PC-9 (cell line): Measurements from ENCODE around the gene PGAP3. TPM values are rescaled to one million over a fixed set of nuclear protein-coding genes. Genes with fewer than 3 reads are reported as not detected.
A peak's percentile ranks its signal among the peaks of the same experiment; 100 is the strongest.

Experiments used
- BruUV-seq: library from RNA; stranded (reverse); fragments of 400-500 nt; replicated peaks from 2 replicates; lab custom pipeline; 2021; lab: Mats Ljungman, UMichigan
- CTCF ChIA-PET: fragments of 300-600 bp; sonication (Branson Sonifier 250); formaldehyde crosslinking; loops from one replicate; lab custom pipeline; 2022; ENCODE audit warnings: antibody characterized with exemption; lab: Charles Lee
- POLR2A ChIA-PET: fragments of 300-600 bp; sonication (Branson Sonifier 250); formaldehyde crosslinking; loops from one replicate; lab custom pipeline; 2022; ENCODE audit warnings: antibody characterized with exemption; ENCODE audit not compliant: unreplicated experiment; lab: Charles Lee
- DNase-seq, 2 experiments: peaks; one replicate each; pipeline versions ENCODE4 v3.0.0 to v3.0.0-alpha.2; 2015 to 2022; ENCODE audit warnings: mixed read lengths in 1 of 2
- H2AFZ ChIP-seq: fragments of 200-600 bp; sonication (generic); 2 replicates; pipeline ENCODE4 v1.8.1; 2017; ENCODE audit warnings: antibody characterized with exemption
- H3F3A ChIP-seq: fragments of 200-600 bp; sonication (generic); 2 replicates; pipeline ENCODE4 v1.8.1; 2017; ENCODE audit warnings: antibody characterized with exemption, mild to moderate bottlenecking, low read depth; ENCODE audit not compliant: insufficient read depth
- H3K27ac ChIP-seq: fragments of 200-600 bp; sonication (generic); 2 replicates; pipeline ENCODE4 v1.6.1; 2016; ENCODE audit warnings: mixed run types
- H3K27me3 ChIP-seq: fragments of 200-600 bp; sonication (generic); 2 replicates; pipeline ENCODE4 v1.6.1; 2016; ENCODE audit warnings: low read depth, mixed run types; ENCODE audit not compliant: insufficient read depth
- H3K36me3 ChIP-seq: fragments of 200-600 bp; sonication (generic); 2 replicates; pipeline ENCODE4 v1.6.1; 2016; ENCODE audit warnings: low read depth, mixed run types
- H3K4me1 ChIP-seq: fragments of 200-600 bp; sonication (generic); replicated peaks from 2 replicates; pipeline ENCODE4 v1.6.1; 2016; ENCODE audit warnings: mixed run types; ENCODE audit not compliant: insufficient read depth
- H3K4me2 ChIP-seq: fragments of 200-600 bp; sonication (generic); 2 replicates; pipeline ENCODE4 v1.6.1; 2017; ENCODE audit warnings: mixed run types
- H3K4me3 ChIP-seq: fragments of 200-600 bp; sonication (generic); 2 replicates; pipeline ENCODE4 v1.6.1; 2016; ENCODE audit warnings: mixed run types
- H3K79me2 ChIP-seq: fragments of 200-600 bp; sonication (generic); 2 replicates; pipeline ENCODE4 v1.6.1; 2017; ENCODE audit warnings: low read depth, mixed run types
- H3K9me2 ChIP-seq: fragments of 200-600 bp; sonication (generic); 2 replicates; pipeline ENCODE4 v1.8.1; 2017; ENCODE audit warnings: mild to moderate bottlenecking; ENCODE audit not compliant: insufficient read depth
- H3K9me3 ChIP-seq: fragments of 200-600 bp; sonication (generic); 2 replicates; pipeline ENCODE4 v1.8.1; 2016; ENCODE audit warnings: low read depth; ENCODE audit not compliant: insufficient read depth
- H4K20me1 ChIP-seq: fragments of 200-600 bp; sonication (generic); 2 replicates; pipeline ENCODE4 v1.8.1; 2017; ENCODE audit not compliant: insufficient read depth
- EZH2 ChIP-seq: fragments of 200-600 bp; sonication (generic); IDR thresholded peaks from 2 replicates; pipeline ENCODE4 v1.8.0; 2017; ENCODE audit warnings: antibody characterized with exemption, low read depth
- intact Hi-C: fragments of 100-400 bp; cut with micrococcal nuclease; formaldehyde crosslinking; loops from one replicate; pipeline ENCODE4 v1.10.0; 2022; ENCODE audit not compliant: unreplicated experiment
- total RNA-seq: library from RNA; stranded (reverse); gene quantifications from 2 replicates; pipeline ENCODE4 v1.2.3, GENCODE V29; 2021
- TF ChIP-seq, protein P1 (sequence below): fragments of 200-600 bp; sonication (generic); conservative IDR thresholded peaks from 2 replicates; pipeline ENCODE4 v1.6.1; 2017; ENCODE audit warnings: mixed run types, antibody characterized with exemption, mild to moderate bottlenecking, moderate library complexity

The PGAP3 gene
- total RNA-seq, 1 experiment from 2014 or later = 15.0 TPM

DNA sequence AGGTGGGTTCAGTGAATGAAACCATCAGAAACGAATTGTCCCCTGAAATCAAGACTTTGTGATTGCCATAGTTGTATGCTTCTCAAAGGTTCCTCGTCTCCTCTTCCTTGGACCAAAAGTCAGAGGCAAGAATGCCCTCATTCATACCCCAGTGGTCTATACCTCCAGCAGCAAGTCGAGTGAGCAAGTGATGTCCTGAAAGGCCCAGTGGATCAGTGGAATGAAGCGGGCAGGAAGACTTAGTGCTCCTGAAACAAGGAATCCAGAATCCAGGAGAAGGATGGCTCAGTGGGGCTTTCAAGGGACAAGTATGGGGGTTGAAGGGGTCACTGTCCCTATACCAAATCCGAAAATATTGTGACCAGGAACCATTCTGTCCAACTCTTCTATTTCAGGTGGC is 6.7 kb upstream of the PGAP3 start:
- no peak for DNase-seq
- CTCF ChIA-PET = no interaction called here
- Histone ChIP-seq H2AFZ (no peak overlapping the region), H3K4me2 (no peak overlapping the region), H3K27me3 (no peaks in the 10 kb centered on the region), H3K36me3 (no peaks in the 10 kb centered on the region), H3K4me3 (no peak overlapping the region), H3F3A (no peaks in the 10 kb centered on the region; the same call in 1 of the 2 replicates), H3K9me2 (no peaks in the 10 kb centered on the region), H3K4me1 (peaks cover 10% of the 10 kb centered on the region), H3K9me3 (no peaks in the 10 kb centered on the region), H4K20me1 (no peaks in the 10 kb centered on the region), H3K79me2 (0 out of 2 replicates have a peak, but pooled peaks cover 4% of the 10 kb centered on the region), H3K27ac (no peak overlapping the region)
- intact Hi-C loops = no loop called here
- no peak for TF ChIP-seq EZH2
- TF ChIP-seq, protein P1, sequence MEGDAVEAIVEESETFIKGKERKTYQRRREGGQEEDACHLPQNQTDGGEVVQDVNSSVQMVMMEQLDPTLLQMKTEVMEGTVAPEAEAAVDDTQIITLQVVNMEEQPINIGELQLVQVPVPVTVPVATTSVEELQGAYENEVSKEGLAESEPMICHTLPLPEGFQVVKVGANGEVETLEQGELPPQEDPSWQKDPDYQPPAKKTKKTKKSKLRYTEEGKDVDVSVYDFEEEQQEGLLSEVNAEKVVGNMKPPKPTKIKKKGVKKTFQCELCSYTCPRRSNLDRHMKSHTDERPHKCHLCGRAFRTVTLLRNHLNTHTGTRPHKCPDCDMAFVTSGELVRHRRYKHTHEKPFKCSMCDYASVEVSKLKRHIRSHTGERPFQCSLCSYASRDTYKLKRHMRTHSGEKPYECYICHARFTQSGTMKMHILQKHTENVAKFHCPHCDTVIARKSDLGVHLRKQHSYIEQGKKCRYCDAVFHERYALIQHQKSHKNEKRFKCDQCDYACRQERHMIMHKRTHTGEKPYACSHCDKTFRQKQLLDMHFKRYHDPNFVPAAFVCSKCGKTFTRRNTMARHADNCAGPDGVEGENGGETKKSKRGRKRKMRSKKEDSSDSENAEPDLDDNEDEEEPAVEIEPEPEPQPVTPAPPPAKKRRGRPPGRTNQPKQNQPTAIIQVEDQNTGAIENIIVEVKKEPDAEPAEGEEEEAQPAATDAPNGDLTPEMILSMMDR = no peak
- BruUV-seq = no TSS peak
- POLR2A ChIA-PET = no interaction called here

DNA sequence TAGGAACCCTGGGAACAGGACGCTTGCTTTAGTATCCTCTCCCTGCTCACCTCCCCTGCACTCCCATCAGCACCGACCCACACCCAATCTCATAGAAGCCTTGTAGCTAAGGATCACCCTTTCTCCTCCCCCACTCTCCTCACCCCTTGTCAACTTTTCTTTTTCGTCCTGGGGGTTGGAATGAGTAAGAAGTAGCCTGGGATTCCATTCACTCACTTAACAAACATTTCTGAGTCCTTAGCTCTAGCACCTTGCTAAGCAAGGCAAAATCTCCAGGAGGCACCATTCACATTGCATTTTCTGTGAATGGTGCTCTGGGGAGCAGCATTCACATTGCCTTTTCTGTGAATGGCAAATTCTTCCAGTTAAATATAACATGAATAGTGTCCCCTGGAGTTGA is 1.1 kb upstream of the PGAP3 start:
- Histone ChIP-seq H4K20me1 (no peaks in the 10 kb centered on the region), H3K36me3 (no peaks in the 10 kb centered on the region), H3K27me3 (no peaks in the 10 kb centered on the region), H3K9me2 (no peaks in the 10 kb centered on the region), H3K4me3 (peak overlapping the region; percentile 68), H3K9me3 (no peaks in the 10 kb centered on the region), H2AFZ (peak overlapping the region; percentile 92), H3F3A (peaks cover 30% of the 10 kb centered on the region), H3K27ac (peak overlapping the region; percentile 84), H3K4me2 (peak overlapping the region; percentile 95), H3K4me1 (peaks cover 26% of the 10 kb centered on the region), H3K79me2 (no peaks in the 10 kb centered on the region)
- ChIA-PET POLR2A (interaction anchor here (0.5 kb wide), 1 partner anchor 11 kb away, joined by 3 read pairs; no protein-coding TSS in a partner anchor), CTCF (interaction anchor here (0.9 kb wide), 1 partner anchor 16 kb away, joined by 3 read pairs; no protein-coding TSS in a partner anchor)
- intact Hi-C loops = no loop called here
- TF ChIP-seq, protein P1 = no peak
- no peak for TF ChIP-seq EZH2
- no peak for DNase-seq
- no TSS peak for BruUV-seq

DNA sequence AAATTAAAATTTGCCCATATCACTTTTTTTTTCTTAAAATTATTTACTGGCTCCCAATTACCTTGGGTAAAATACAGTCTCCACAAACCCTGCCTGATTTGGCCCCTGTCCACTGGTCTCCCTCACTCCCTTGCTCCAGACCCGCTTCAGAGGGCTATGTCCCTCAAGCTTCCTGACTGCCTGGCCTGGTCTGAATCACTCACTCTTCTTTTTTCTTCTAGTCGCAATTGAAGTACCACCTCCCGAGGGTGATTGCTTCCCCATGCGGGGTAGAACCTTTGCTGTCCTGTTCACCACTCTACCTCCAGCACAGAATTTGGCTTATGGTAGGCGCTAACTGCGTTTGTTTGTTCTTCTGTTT is 598 bp upstream of the PGAP3 start:
- no peaks in the 10 kb centered on the region for H4K20me1 ChIP-seq
- no peaks in the 10 kb centered on the region for H3K79me2 ChIP-seq
- intact Hi-C loops = no loop called here
- H3K4me1 ChIP-seq = peaks cover 26% of the 10 kb centered on the region
- H3K27me3 ChIP-seq = no peaks in the 10 kb centered on the region
- no TSS peak for BruUV-seq
- peak overlapping the region; percentile 84 for H3K27ac ChIP-seq
- no peak for DNase-seq
- H3K4me3 ChIP-seq = peak overlapping the region; percentile 68
- no peaks in the 10 kb centered on the region for H3K9me3 ChIP-seq
- POLR2A ChIA-PET = interaction anchor here (0.7 kb wide), 2 partner anchors 11 to 52 kb away, joined by 3 to 7 read pairs; no protein-coding TSS in a partner anchor
- peak overlapping the region; percentile 92 for H2AFZ ChIP-seq
- no peak for TF ChIP-seq EZH2
- TF ChIP-seq, protein P1 = no peak
- peaks cover 30% of the 10 kb centered on the region for H3F3A ChIP-seq
- H3K4me2 ChIP-seq = peak overlapping the region; percentile 95
- no peaks in the 10 kb centered on the region for H3K36me3 ChIP-seq
- no peaks in the 10 kb centered on the region for H3K9me2 ChIP-seq
- CTCF ChIA-PET = interaction anchor here (0.6 to 0.9 kb wide), 3 partner anchors 16 to 366 kb away, joined by 3 to 15 read pairs (median 5); partner anchors contain the start of gene MED24
